PFSK-1 (cell line): ENCODE results near the gene PSMD8.

Experiments
- FOXP2 ChIP-seq: optimal IDR thresholded peaks from 2 replicates; pipeline ENCODE3; 2011; ENCODE audit warnings: borderline replicate concordance, control low read depth, inconsistent platforms; ENCODE audit not compliant: insufficient read depth; ENCODE audit errors: extremely low read length, extremely low read depth
- POLR2AphosphoS5 ChIP-seq: IDR thresholded peaks from 2 replicates; pipeline ENCODE4 v1.6.1; 2012; ENCODE audit warnings: low read depth, mild to moderate bottlenecking, control low read depth, low read length, moderate library complexity
- REST ChIP-seq, 2 experiments: IDR thresholded peaks; 2 replicates each; pipeline versions ENCODE4 v1.6.1 to v1.8.0; 2011 to 2012; ENCODE audit warnings: low read depth in 2 of 2, low read length in 2 of 2, control low read depth in 1 of 2, inconsistent platforms in 1 of 2, mild to moderate bottlenecking in 1 of 2, moderate library complexity in 1 of 2; ENCODE audit not compliant: insufficient read depth in 1 of 2
- SIN3A ChIP-seq: IDR thresholded peaks from 2 replicates; pipeline ENCODE4 v1.6.1; 2012; ENCODE audit warnings: mild to moderate bottlenecking, low read length, moderate library complexity, borderline replicate concordance; ENCODE audit not compliant: insufficient read depth
- TAF1 ChIP-seq: IDR thresholded peaks from 2 replicates; pipeline ENCODE4 v1.6.1; 2012; ENCODE audit warnings: low read length, control low read depth, borderline replicate concordance; ENCODE audit not compliant: insufficient read depth

PSMD8 gene

GRCh38 chr19:38387550-38388348, 13.4 kb downstream of the PSMD8 start, which contains the start of gene GGN:
GGN (minus strand) TSS chr19:38388034; CDS start chr19:38387261, 773 bp downstream.
- TF ChIP-seq POLR2AphosphoS5, result peak; percentile 97
- TF ChIP-seq TAF1, result no peak
- peak; percentile 26 for TF ChIP-seq FOXP2
- TF ChIP-seq SIN3A, result peak; percentile 10; the same call in 1 of the 2 replicates
- TF ChIP-seq REST (IDR thresholded peaks at IDR 0.05; ENCODE audit: insufficient read depth in 1 of 2, low read depth in 2 of 2, low read length in 2 of 2), result no peak

DNA sequence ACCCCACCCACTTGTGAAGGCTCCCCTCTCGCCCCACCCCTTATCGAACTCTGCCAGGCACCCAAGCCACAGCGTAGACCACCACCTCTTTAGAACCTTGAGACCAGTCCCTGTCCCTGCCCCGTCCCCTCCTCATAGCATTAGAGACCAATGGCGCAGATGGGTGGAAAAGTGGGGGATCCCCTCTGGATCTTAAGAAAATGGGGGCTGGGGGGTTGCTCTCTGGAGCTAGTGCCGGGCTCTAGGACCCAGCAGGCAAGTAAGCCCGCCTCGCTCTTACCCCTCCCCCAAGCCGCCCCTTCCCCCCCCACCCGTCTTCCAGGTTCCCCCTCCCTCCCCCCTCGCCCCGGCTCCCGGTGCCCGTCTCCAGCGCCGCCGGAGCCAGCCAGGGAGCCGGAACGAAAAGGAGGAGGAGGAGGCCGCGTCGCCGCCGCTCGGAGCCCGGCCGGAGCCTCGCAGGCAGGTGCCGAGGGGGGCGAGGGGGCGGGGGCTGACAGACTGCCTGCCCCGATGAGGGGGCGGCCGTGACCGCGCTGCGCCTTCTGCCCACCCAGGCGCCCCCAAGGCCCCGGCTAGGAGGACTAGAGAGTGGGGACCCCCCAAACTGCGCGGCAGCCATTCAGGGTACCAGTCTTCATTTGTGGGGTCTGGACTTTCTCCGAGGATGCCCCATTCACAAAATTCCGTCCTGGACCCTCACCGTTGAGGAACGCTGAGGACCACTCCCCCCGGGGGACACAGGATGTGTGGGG, 14.2 kb downstream of the PSMD8 start, which contains the start of gene SPRED3:
SPRED3 (plus strand) TSS at position 349 of the 752 bp plus-strand sequence. CDS start 1,606 bp downstream, outside the sequence.
- 0 out of 2 replicates have a peak, but pooled peaks have one; percentile 0 for TF ChIP-seq TAF1
- peak; percentile 3 for TF ChIP-seq FOXP2
- 0 out of 4 replicates have a peak, but pooled peaks of 1 of the 2 experiments have one; percentile 8 for TF ChIP-seq REST (IDR thresholded peaks at IDR 0.05; ENCODE audit: insufficient read depth in 1 of 2, low read depth in 2 of 2, low read length in 2 of 2)
- TF ChIP-seq POLR2AphosphoS5, result no peak; the same call in 1 of the 2 replicates
- TF ChIP-seq SIN3A, result no peak

- TF ChIP-seq SIN3A (peak; percentile 82; the same call in 1 of the 2 replicates), FOXP2 (no peak), POLR2AphosphoS5 (peak; percentile 73), TAF1 (peak; percentile 78), REST (IDR thresholded peaks at IDR 0.05; ENCODE audit: insufficient read depth in 1 of 2, low read depth in 2 of 2, low read length in 2 of 2) (0 out of 4 replicates have a peak, but pooled peaks of 1 of the 2 experiments have one; percentile 23)
These were observed 14.9 kb downstream of the PSMD8 start for GRCh38 chr19:38389101-38389925.
